Measurements from ENCODE around the gene BMP8A. TPM values are rescaled to one million over a fixed set of nuclear protein-coding genes. Genes with fewer than 3 reads are reported as not detected.

BMP8A gene
- total RNA-seq, 1 experiment from 2014 or later, result 4.1 TPM

- Histone ChIP-seq H3K4me1 (ENCODE audit: control insufficient read depth in 1 of 2, insufficient read depth in 2 of 2, low read length in 2 of 2) (no peaks in the 10 kb centered on the region), H3K9ac (ENCODE audit: low read length) (no peak overlapping the region), H4K20me1 (ENCODE audit: insufficient read depth) (no peaks in the 10 kb centered on the region), H3K27ac (ENCODE audit: low read depth, low read length) (no peak overlapping the region), H3K27me3 (ENCODE audit: insufficient read depth, low read length) (no peaks in the 10 kb centered on the region), H3K79me2 (ENCODE audit: insufficient read depth, low read length) (no peaks in the 10 kb centered on the region), H3K4me3 (replicated peaks in 1 of 2; ENCODE audit: low read depth in 1 of 2, low read length in 2 of 2) (no peak overlapping the region), H2AFZ (ENCODE audit: low read depth, low read length, poor library complexity, severe bottlenecking) (no peak overlapping the region), H3K36me3 (ENCODE audit: control insufficient read depth in 1 of 2, insufficient read depth in 2 of 2, low read length in 2 of 2) (no peaks in the 10 kb centered on the region), H3K9me3 (ENCODE audit: control insufficient read depth in 1 of 2, insufficient read depth in 1 of 2, low read depth in 1 of 2, low read length in 2 of 2) (no peaks in the 10 kb centered on the region), H3K4me2 (ENCODE audit: low read length) (no peak overlapping the region), H3K9me2 (ENCODE audit: insufficient read depth) (no peaks in the 10 kb centered on the region)
- intact Hi-C loops (cut with micrococcal nuclease), result no loop called here
- DNase-seq (ENCODE audit: low read depth, low spot score) (no peak), ATAC-seq (no peak)
- TF ChIP-seq CTCF (IDR thresholded peaks at IDR 0.05 in 2 of 3, conservative IDR thresholded peaks at IDR 0.05 in 1 of 3; ENCODE audit: borderline replicate concordance in 1 of 3, insufficient read depth in 1 of 3, low read depth in 2 of 3, low read length in 2 of 3) (no peak), POLR2A (IDR thresholded peaks at IDR 0.05; ENCODE audit: borderline replicate concordance, extremely low read depth, insufficient read depth, insufficient read length) (no peak), JUND (IDR thresholded peaks at IDR 0.05) (no peak), YY1 (IDR thresholded peaks at IDR 0.05; ENCODE audit: extremely low read depth, insufficient replicate concordance, low read depth, low read length) (no peak), ZFX (IDR thresholded peaks at IDR 0.05) (no peak), CBX3 (IDR thresholded peaks at IDR 0.05; ENCODE audit: low read depth) (no peak), SIN3A (IDR thresholded peaks at IDR 0.05; ENCODE audit: low read depth) (no peak), FOSL1 (IDR thresholded peaks at IDR 0.05; ENCODE audit: low read depth) (no peak), TCF7L2 (IDR thresholded peaks at IDR 0.05; ENCODE audit: borderline replicate concordance, extremely low read depth, insufficient read depth, insufficient read length) (no peak), POLR2AphosphoS5 (IDR thresholded peaks at IDR 0.05; ENCODE audit: low read depth, low read length) (no peak), ELF1 (IDR thresholded peaks at IDR 0.05; ENCODE audit: borderline replicate concordance, low read depth) (no peak)
- POLR2A ChIA-PET, result no interaction called here
- RAD21 ChIA-PET (ENCODE audit: low non-redundant PET in 1 of 2, low total read pairs in 2 of 2, uncharacterized antibody in 2 of 2, unreplicated experiment in 2 of 2), result interaction anchor here in 1 of 2 experiments (1.0 kb wide), 1 partner anchor 410 kb away, joined by 3 read pairs; no protein-coding TSS in a partner anchor
- no TSS peak for BruUV-seq (replicated peaks)
- CTCF ChIA-PET, result no interaction called here
Observed at GRCh38 chr1:39508857-39509305, 17.4 kb downstream of the BMP8A start.

Data from HCT116 (cell line).